A673 (cell line): ENCODE results near the gene EMID1. TPM values are rescaled to one million over a fixed set of nuclear protein-coding genes. Genes with fewer than 3 reads are reported as not detected.

Experiments used
- BruUV-seq: library from RNA; stranded (reverse); fragments of 400-500 nt; replicated peaks from 2 replicates; lab custom pipeline; 2021; lab: Mats Ljungman, UMichigan
- CTCF ChIA-PET: fragments of 300-600 bp; sonication (Branson Sonifier 250); formaldehyde crosslinking; loops from one replicate; lab custom pipeline; 2022; ENCODE audit warnings: antibody characterized with exemption; lab: Charles Lee
- POLR2A ChIA-PET: fragments of 300-600 bp; sonication (Branson Sonifier 250); formaldehyde crosslinking; loops from one replicate; lab custom pipeline; 2022; ENCODE audit warnings: antibody characterized with exemption; ENCODE audit not compliant: low non-redundant PET; lab: Charles Lee
- DNase-seq: peaks from one replicate; pipeline ENCODE4 v3.0.0-alpha.2; 2015; ENCODE audit warnings: low spot score
- H3K27ac ChIP-seq: fragments of 200-600 bp; sonication (generic); 2 replicates; pipeline ENCODE4 v1.5.1; 2016; ENCODE audit warnings: mixed run types, low read depth, mild to moderate bottlenecking, mixed read lengths, antibody characterized with exemption, low read length; ENCODE audit not compliant: poor library complexity, severe bottlenecking
- H3K27me3 ChIP-seq: fragments of 200-600 bp; sonication (generic); replicated peaks from 2 replicates; pipeline ENCODE4 v1.6.1; 2017; ENCODE audit warnings: mixed run types, low read depth, mild to moderate bottlenecking, mixed read lengths, antibody characterized with exemption, low read length; ENCODE audit not compliant: insufficient read depth, poor library complexity
- H3K36me3 ChIP-seq: fragments of 200-600 bp; sonication (generic); 2 replicates; pipeline ENCODE4 v1.6.1; 2016; ENCODE audit warnings: mixed run types, mild to moderate bottlenecking, mixed read lengths, antibody characterized with exemption, low read length; ENCODE audit not compliant: insufficient read depth, poor library complexity, severe bottlenecking
- H3K4me1 ChIP-seq: fragments of 200-600 bp; sonication (generic); 2 replicates; pipeline ENCODE4 v1.6.1; 2017; ENCODE audit warnings: mixed run types, mild to moderate bottlenecking, mixed read lengths, antibody characterized with exemption, low read length; ENCODE audit not compliant: insufficient read depth, poor library complexity, severe bottlenecking
- H3K4me3 ChIP-seq: fragments of 200-600 bp; sonication (generic); 2 replicates; pipeline ENCODE4 v1.5.1; 2016; ENCODE audit warnings: low read depth, mixed run types, mild to moderate bottlenecking, mixed read lengths, low read length; ENCODE audit not compliant: poor library complexity, severe bottlenecking
- H3K9me3 ChIP-seq: fragments of 200-600 bp; sonication (generic); 2 replicates; pipeline ENCODE4 v1.6.1; 2016; ENCODE audit warnings: mixed run types, low read depth, mild to moderate bottlenecking, mixed read lengths, antibody characterized with exemption, low read length; ENCODE audit not compliant: poor library complexity, severe bottlenecking
- EZH2 ChIP-seq: fragments of 200-600 bp; sonication (generic); IDR thresholded peaks from 2 replicates; pipeline ENCODE4 v1.6.1; 2017; ENCODE audit warnings: borderline replicate concordance, low read depth, mild to moderate bottlenecking, mixed read lengths, antibody characterized with exemption, low read length; ENCODE audit not compliant: poor library complexity, severe bottlenecking
- intact Hi-C: fragments of 100-400 bp; cut with micrococcal nuclease; formaldehyde crosslinking; loops from one replicate; pipeline ENCODE4 v1.10.0; 2022; ENCODE audit not compliant: unreplicated experiment
- total RNA-seq: library from RNA; stranded (reverse); gene quantifications from 2 replicates; pipeline ENCODE4 v1.2.3, GENCODE V29; 2021
- TF ChIP-seq, protein P1 (sequence below): fragments of 300-800, 200-600 bp; sonication (generic); conservative IDR thresholded peaks from 2 replicates; pipeline ENCODE4 v1.5.1; 2017; ENCODE audit warnings: low read depth, mild to moderate bottlenecking, antibody characterized with exemption, low read length, moderate library complexity, mixed read lengths

Gene EMID1
- total RNA-seq, 1 experiment from 2014 or later: not detected

DNA sequence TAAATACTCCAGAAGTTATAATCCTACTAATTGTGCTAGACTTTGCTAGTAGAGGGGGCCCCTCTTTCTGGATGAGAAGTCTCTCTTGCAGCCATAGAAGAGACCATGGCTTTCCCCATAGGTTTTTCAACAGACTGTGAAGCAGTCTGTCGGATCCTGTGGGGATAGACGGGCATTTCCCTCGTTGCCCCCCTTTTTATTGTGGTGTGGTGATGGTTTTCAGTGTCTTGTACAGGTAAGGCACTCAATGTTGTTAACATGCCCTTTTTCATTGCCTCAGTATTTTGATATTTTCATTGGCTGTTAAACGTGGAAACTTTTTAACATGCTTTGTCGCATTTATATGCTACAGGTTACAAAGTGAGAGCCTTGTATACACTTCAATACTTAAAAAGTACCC, 84.4 kb downstream of the EMID1 start:
- intact Hi-C loops: no loop called here
- POLR2A ChIA-PET: no interaction called here
- DNase-seq: no peak
- H3K4me1 ChIP-seq: no peaks in the 10 kb centered on the region
- no peak overlapping the region for H3K27ac ChIP-seq
- BruUV-seq: no TSS peak
- H3K36me3 ChIP-seq: peaks cover 93% of the 10 kb centered on the region
- no peak overlapping the region for H3K4me3 ChIP-seq
- H3K9me3 ChIP-seq: no peaks in the 10 kb centered on the region
- TF ChIP-seq, protein P1, sequence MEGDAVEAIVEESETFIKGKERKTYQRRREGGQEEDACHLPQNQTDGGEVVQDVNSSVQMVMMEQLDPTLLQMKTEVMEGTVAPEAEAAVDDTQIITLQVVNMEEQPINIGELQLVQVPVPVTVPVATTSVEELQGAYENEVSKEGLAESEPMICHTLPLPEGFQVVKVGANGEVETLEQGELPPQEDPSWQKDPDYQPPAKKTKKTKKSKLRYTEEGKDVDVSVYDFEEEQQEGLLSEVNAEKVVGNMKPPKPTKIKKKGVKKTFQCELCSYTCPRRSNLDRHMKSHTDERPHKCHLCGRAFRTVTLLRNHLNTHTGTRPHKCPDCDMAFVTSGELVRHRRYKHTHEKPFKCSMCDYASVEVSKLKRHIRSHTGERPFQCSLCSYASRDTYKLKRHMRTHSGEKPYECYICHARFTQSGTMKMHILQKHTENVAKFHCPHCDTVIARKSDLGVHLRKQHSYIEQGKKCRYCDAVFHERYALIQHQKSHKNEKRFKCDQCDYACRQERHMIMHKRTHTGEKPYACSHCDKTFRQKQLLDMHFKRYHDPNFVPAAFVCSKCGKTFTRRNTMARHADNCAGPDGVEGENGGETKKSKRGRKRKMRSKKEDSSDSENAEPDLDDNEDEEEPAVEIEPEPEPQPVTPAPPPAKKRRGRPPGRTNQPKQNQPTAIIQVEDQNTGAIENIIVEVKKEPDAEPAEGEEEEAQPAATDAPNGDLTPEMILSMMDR: no peak
- no peak for TF ChIP-seq EZH2
- CTCF ChIA-PET: no interaction called here
- H3K27me3 ChIP-seq: no peaks in the 10 kb centered on the region

DNA sequence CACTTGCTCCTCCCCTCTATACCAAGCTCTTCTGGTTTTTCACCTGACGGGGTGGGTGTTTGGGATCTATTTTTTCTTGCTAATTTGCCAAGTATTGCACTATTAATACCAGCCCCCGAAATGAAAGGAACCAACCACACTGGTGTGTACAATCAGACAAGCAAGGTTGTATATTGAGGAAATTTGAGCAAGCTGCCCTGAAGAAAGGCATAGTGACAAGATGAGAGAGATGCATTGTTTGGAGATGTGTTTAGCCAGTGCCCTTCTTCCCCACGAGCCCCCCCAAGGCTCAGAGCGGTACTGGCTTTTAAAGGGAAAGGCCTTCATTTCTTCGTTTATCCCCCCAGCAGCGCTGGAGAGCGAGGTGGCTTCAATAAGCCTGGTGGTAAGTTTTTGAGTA, 85.5 kb downstream of the EMID1 start:
- BruUV-seq: no TSS peak
- no peak for TF ChIP-seq EZH2
- TF ChIP-seq, protein P1: no peak
- POLR2A ChIA-PET: no interaction called here

DNA sequence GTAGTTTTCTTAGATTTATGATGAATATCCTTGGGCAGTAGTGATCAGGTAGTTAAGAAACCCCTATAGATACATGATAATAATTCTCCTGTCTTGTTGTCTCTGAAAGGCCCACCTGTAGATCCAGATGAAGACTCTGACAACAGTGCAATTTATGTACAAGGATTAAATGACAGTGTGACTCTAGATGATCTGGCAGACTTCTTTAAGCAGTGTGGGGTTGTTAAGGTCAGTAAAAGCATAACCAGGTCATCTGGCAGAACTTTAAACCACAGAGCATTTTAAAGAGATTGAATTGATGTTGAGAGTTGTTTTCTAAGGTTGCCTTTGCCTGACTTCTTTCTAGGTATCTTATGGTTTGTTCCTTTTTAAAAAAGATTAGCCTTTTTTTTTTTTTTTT, 86.7 kb downstream of the EMID1 start:
- H3K4me3 ChIP-seq: no peak overlapping the region
- no peak for TF ChIP-seq EZH2
- H3K36me3 ChIP-seq: peaks cover 93% of the 10 kb centered on the region
- no peaks in the 10 kb centered on the region for H3K9me3 ChIP-seq
- no peak for DNase-seq
- BruUV-seq: no TSS peak
- no peaks in the 10 kb centered on the region for H3K27me3 ChIP-seq
- H3K27ac ChIP-seq: no peak overlapping the region
- intact Hi-C loops: no loop called here
- ChIA-PET CTCF (no interaction called here), POLR2A (no interaction called here)
- H3K4me1 ChIP-seq: no peaks in the 10 kb centered on the region

More for the DNA sequence above, 85.5 kb downstream of the EMID1 start:
- CTCF ChIA-PET: no interaction called here
- no peak for DNase-seq
- Histone ChIP-seq H3K27ac (no peak overlapping the region), H3K9me3 (no peaks in the 10 kb centered on the region), H3K4me3 (no peak overlapping the region), H3K36me3 (peaks cover 93% of the 10 kb centered on the region), H3K4me1 (no peaks in the 10 kb centered on the region), H3K27me3 (no peaks in the 10 kb centered on the region)
- intact Hi-C loops: no loop called here

DNA sequence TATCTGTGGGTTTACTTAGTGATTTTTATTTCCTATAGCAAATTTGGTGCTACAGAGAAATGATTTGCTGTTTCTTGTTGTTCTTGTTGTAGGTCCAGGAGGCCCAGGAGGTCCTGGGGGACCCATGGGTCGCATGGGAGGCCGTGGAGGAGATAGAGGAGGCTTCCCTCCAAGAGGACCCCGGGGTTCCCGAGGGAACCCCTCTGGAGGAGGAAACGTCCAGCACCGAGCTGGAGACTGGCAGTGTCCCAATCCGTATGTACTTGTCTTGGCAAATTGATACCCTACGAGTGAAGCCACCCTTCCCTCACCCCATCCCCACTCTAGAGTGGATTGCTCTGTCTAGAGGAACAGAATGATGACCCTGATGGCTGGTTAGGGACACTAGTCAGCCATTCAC, 92.9 kb downstream of the EMID1 start:
- Histone ChIP-seq H3K4me1 (no peaks in the 10 kb centered on the region), H3K36me3 (peaks cover 52% of the 10 kb centered on the region), H3K27ac (no peak overlapping the region), H3K27me3 (no peaks in the 10 kb centered on the region), H3K4me3 (no peak overlapping the region), H3K9me3 (no peaks in the 10 kb centered on the region)
- DNase-seq: no peak
- ChIA-PET POLR2A (no interaction called here), CTCF (no interaction called here)
- intact Hi-C loops: no loop called here
- BruUV-seq: no TSS peak
- TF ChIP-seq, protein P1: no peak
- TF ChIP-seq EZH2: no peak
